Endothelial cell of umbilical vein (primary cell): ENCODE measurements around the gene PTPRU. TPM values are rescaled to one million over a fixed set of nuclear protein-coding genes. Genes with fewer than 3 reads are reported as not detected.

Experiments used
- BruUV-seq: library from RNA; stranded (reverse); fragments of 400-500 nt; replicated peaks from 2 replicates; lab custom pipeline; 2021; lab: Mats Ljungman, UMichigan
- CTCF ChIA-PET: fragments of 300-600, 350-600 bp; sonication (Branson Sonifier 250); formaldehyde crosslinking; loops from one replicate; lab custom pipeline; 2021; ENCODE audit warnings: antibody characterized with exemption, inconsistent platforms; lab: Charles Lee
- POLR2A ChIA-PET: fragments of 300-600, 350-600 bp; sonication (Branson Sonifier 250); formaldehyde crosslinking; loops from one replicate; lab custom pipeline; 2021; ENCODE audit warnings: antibody characterized with exemption, inconsistent platforms; lab: Charles Lee
- DNase-seq: peaks from one replicate; pipeline ENCODE4 v3.0.0-alpha.2; 2011; ENCODE audit warnings: low read depth, low spot score
- FAIRE-seq: peaks from 2 replicates; lab custom pipeline; 2011; peaks lifted over from hg19 to GRCh38; lab: Jason Lieb, UNC
- H2AFZ ChIP-seq: 2 replicates; pipeline ENCODE4 v1.6.0; 2012; ENCODE audit warnings: low read depth, low read length, control low read depth, inconsistent platforms
- H3K27ac ChIP-seq: 2 replicates; pipeline ENCODE4 v1.5.1; 2011; ENCODE audit warnings: low read depth, mild to moderate bottlenecking, control low read depth, low read length, moderate library complexity; ENCODE audit not compliant: insufficient read depth
- H3K27me3 ChIP-seq, 2 experiments: 2 replicates each; pipeline versions ENCODE4 v1.6.0 to v1.6.1; 2011; ENCODE audit warnings: low read length in 2 of 2, mixed read lengths in 1 of 2; ENCODE audit not compliant: control insufficient read depth in 2 of 2, insufficient read depth in 2 of 2
- H3K36me3 ChIP-seq, 2 experiments: 2 replicates in 1 of 2; 3 replicates in 1 of 2; pipeline ENCODE4 v1.5.1; 2011; ENCODE audit warnings: low read length in 2 of 2, mild to moderate bottlenecking in 1 of 2, moderate library complexity in 1 of 2; ENCODE audit not compliant: control insufficient read depth in 2 of 2, insufficient read depth in 2 of 2; ENCODE audit errors: extremely low read depth in 1 of 2
- H3K4me1 ChIP-seq: 3 replicates; pipeline ENCODE4 v1.5.1; 2011; ENCODE audit warnings: mild to moderate bottlenecking, low read length; ENCODE audit not compliant: control insufficient read depth, insufficient read depth; ENCODE audit errors: extremely low read depth
- H3K4me2 ChIP-seq: 2 replicates; pipeline ENCODE4 v1.6.1; 2011; ENCODE audit warnings: low read length, control low read depth, mixed read lengths; ENCODE audit not compliant: insufficient read depth
- H3K4me3 ChIP-seq, 3 experiments: fragments of 200-600 bp in 1 of 3; sonication (generic), shearing (Covaris generic) in 1 of 3; replicated peaks in 1 of 3; 2 replicates each; pipeline ENCODE4 v1.5.1; 2011 to 2016; ENCODE audit warnings: control low read depth in 3 of 3, low read length in 3 of 3, mild to moderate bottlenecking in 2 of 3, inconsistent platforms in 1 of 3, low read depth in 1 of 3, moderate library complexity in 1 of 3; ENCODE audit not compliant: insufficient read depth in 1 of 3
- H3K79me2 ChIP-seq: 2 replicates; pipeline ENCODE4 v1.6.0; 2012; ENCODE audit warnings: low read length, inconsistent platforms; ENCODE audit not compliant: control insufficient read depth, insufficient read depth
- H3K9ac ChIP-seq: replicated peaks from 2 replicates; pipeline ENCODE3; 2011; ENCODE audit warnings: low read length, control low read depth; ENCODE audit not compliant: insufficient read depth; ENCODE audit errors: extremely low read depth
- H3K9me1 ChIP-seq: replicated peaks from 3 replicates; pipeline ENCODE4 v1.6.0; 2011; ENCODE audit warnings: mild to moderate bottlenecking, low read length; ENCODE audit not compliant: control insufficient read depth, insufficient read depth; ENCODE audit errors: extremely low read depth
- H3K9me3 ChIP-seq: replicated peaks from 2 replicates; pipeline ENCODE4 v1.5.1; 2012; ENCODE audit warnings: low read length, inconsistent platforms; ENCODE audit not compliant: control insufficient read depth, insufficient read depth
- H4K20me1 ChIP-seq: replicated peaks from 2 replicates; pipeline ENCODE3; 2011; ENCODE audit warnings: mild to moderate bottlenecking, low read length; ENCODE audit not compliant: control insufficient read depth, insufficient read depth; ENCODE audit errors: extremely low read depth
- EZH2 ChIP-seq: IDR thresholded peaks from 2 replicates; pipeline ENCODE4 v1.6.1; 2012; ENCODE audit warnings: borderline replicate concordance, low read depth, mild to moderate bottlenecking, moderate library complexity, low read length, inconsistent platforms; ENCODE audit not compliant: severe bottlenecking
- FOS ChIP-seq: IDR thresholded peaks from 2 replicates; pipeline ENCODE4 v1.6.1; 2011; ENCODE audit warnings: mild to moderate bottlenecking, low read length, moderate library complexity, borderline replicate concordance; ENCODE audit not compliant: insufficient read depth
- GATA2 ChIP-seq: IDR thresholded peaks from 2 replicates; pipeline ENCODE4 v1.7.0; 2011; ENCODE audit warnings: low read depth, mild to moderate bottlenecking, moderate library complexity, mixed read lengths, low read length; ENCODE audit not compliant: insufficient read length, insufficient read depth
- JUN ChIP-seq: IDR thresholded peaks from 2 replicates; pipeline ENCODE4 v1.6.1; 2011; ENCODE audit warnings: borderline replicate concordance, low read depth; ENCODE audit not compliant: insufficient read length, insufficient read depth
- MYC ChIP-seq: IDR thresholded peaks from one replicate; pipeline ENCODE4 v1.6.1; 2011; ENCODE audit warnings: mild to moderate bottlenecking, low read depth, low read length
- POLR2A ChIP-seq: IDR thresholded peaks from 2 replicates; pipeline ENCODE4 v1.6.1; 2012; ENCODE audit warnings: low read depth, mild to moderate bottlenecking, control low read depth, low read length
- POLR2AphosphoS5 ChIP-seq: IDR thresholded peaks from 2 replicates; pipeline ENCODE4 v1.6.1; 2012; ENCODE audit warnings: low read depth, mild to moderate bottlenecking, control low read depth, low read length, moderate library complexity; ENCODE audit not compliant: insufficient read depth
- dilution Hi-C: fragments of 300-500 bp; cut with MboI; formaldehyde crosslinking; loops from one replicate; pipeline ENCODE4 v1.15.0; 2019; ENCODE audit warnings: low sequenced_read_pairs; ENCODE audit not compliant: extremely low pct_ligation_motif_present
- intact Hi-C: fragments of 100-400 bp; cut with micrococcal nuclease; formaldehyde crosslinking; loops from one replicate; pipeline ENCODE4 v1.10.0; 2022
- polyA plus RNA-seq, 4 experiments: library from polyadenylated mRNA; depleted of rRNA in 3 of 4; stranded (reverse) in 3 of 4; unstranded in 1 of 4; fragments of >200 nt; gene quantifications; 2 replicates each; pipeline versions ENCODE4 v1.2.1 to v1.2.3, GENCODE V29; 2011 to 2012; ENCODE audit warnings: missing spikeins in 1 of 4
- total RNA-seq: library from RNA; stranded (reverse); gene quantifications from 2 replicates; pipeline ENCODE4 v1.2.3, GENCODE V29; 2021
- TF ChIP-seq, protein P1 (sequence below), 2 donors: IDR thresholded peaks; 1 replicate in 1 of 2; 2 replicates in 1 of 2; pipeline ENCODE4 v1.5.1; 2011; ENCODE audit warnings: low read length in 2 of 2, mild to moderate bottlenecking in 2 of 2, moderate library complexity in 2 of 2, control low read depth in 1 of 2, inconsistent platforms in 1 of 2, low read depth in 1 of 2; ENCODE audit not compliant: insufficient read depth in 1 of 2; ENCODE audit errors: extremely low read depth in 1 of 2
- TF ChIP-seq, protein P2 (sequence below): IDR thresholded peaks from 2 replicates; pipeline ENCODE4 v1.6.1; 2011; ENCODE audit not compliant: insufficient read depth, insufficient read length

PTPRU gene
- total and polyA plus RNA-seq, 2 donors (not counting 3 experiments of a cell fraction or from before 2014, with no cell fraction given): 0.58 to 2.6 TPM

DNA sequence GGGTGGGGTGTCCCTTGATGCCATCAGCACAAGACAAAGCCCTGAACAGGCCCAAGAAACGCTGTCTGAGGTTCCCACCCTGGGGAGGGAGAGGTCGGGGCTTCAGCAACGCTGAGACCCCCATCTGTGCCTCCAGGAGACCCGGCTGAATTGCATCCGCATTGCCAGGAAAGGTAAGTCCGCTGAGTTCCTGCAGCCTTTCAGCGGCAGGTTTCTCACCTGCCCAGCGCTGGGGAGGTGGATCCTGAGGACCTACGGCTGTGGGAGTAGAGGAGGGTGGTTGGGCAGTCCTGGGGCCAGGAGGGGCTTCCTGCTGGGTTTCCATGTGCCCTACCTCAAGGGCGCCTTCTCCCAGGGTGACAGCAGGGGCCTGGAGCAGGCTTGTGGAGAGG is 47.5 kb downstream of the PTPRU start:
- ChIA-PET POLR2A (no interaction called here), CTCF (no interaction called here)
- H3K9me1 ChIP-seq: no peaks in the 10 kb centered on the region
- no peak overlapping the region for H2AFZ ChIP-seq
- intact Hi-C loops: no loop called here
- H3K9me3 ChIP-seq: no peaks in the 10 kb centered on the region
- H3K4me1 ChIP-seq: no peaks in the 10 kb centered on the region
- no peak overlapping the region for H3K4me2 ChIP-seq
- no peaks in the 10 kb centered on the region for H3K79me2 ChIP-seq
- TF ChIP-seq EZH2 (no peak), POLR2AphosphoS5 (no peak), MYC (no peak), JUN (no peak), GATA2 (no peak), POLR2A (no peak), FOS (no peak)
- TF ChIP-seq, protein P1, sequence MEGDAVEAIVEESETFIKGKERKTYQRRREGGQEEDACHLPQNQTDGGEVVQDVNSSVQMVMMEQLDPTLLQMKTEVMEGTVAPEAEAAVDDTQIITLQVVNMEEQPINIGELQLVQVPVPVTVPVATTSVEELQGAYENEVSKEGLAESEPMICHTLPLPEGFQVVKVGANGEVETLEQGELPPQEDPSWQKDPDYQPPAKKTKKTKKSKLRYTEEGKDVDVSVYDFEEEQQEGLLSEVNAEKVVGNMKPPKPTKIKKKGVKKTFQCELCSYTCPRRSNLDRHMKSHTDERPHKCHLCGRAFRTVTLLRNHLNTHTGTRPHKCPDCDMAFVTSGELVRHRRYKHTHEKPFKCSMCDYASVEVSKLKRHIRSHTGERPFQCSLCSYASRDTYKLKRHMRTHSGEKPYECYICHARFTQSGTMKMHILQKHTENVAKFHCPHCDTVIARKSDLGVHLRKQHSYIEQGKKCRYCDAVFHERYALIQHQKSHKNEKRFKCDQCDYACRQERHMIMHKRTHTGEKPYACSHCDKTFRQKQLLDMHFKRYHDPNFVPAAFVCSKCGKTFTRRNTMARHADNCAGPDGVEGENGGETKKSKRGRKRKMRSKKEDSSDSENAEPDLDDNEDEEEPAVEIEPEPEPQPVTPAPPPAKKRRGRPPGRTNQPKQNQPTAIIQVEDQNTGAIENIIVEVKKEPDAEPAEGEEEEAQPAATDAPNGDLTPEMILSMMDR (IDR thresholded peaks at IDR 0.05; ENCODE audit: extremely low read depth in 1 of 2, insufficient read depth in 1 of 2, low read depth in 1 of 2, low read length in 2 of 2): no peak
- TF ChIP-seq, protein P2, sequence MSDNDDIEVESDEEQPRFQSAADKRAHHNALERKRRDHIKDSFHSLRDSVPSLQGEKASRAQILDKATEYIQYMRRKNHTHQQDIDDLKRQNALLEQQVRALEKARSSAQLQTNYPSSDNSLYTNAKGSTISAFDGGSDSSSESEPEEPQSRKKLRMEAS: no peak
- FAIRE-seq (no peak), DNase-seq (no peak)
- H3K9ac ChIP-seq: no peak overlapping the region
- BruUV-seq: no TSS peak
- H3K36me3 ChIP-seq: no peaks in the 10 kb centered on the region
- dilution Hi-C loops: no loop called here
- no peak overlapping the region for H3K4me3 ChIP-seq
- no peaks in the 10 kb centered on the region for H3K27me3 ChIP-seq
- no peaks in the 10 kb centered on the region for H4K20me1 ChIP-seq
- no peak overlapping the region for H3K27ac ChIP-seq
